ENCODE measurements around the gene LGALS9C.
"Not testable (repeated sequence)": the region's sequence is repeated elsewhere in the genome, so short reads cannot be mapped to it uniquely, and the experiment has no call there.

GRCh38 chr17:18470345-18470930 is 6.2 kb upstream of the LGALS9C start:
- not testable (repeated sequence) for TF ChIP-seq POLR2A (IDR thresholded peaks at IDR 0.05; ENCODE audit: low read depth, low read length); RFX5 (IDR thresholded peaks at IDR 0.05; ENCODE audit: low read depth, low read length); MAFK (IDR thresholded peaks at IDR 0.05; ENCODE audit: low read depth, low read length); RCOR1 (IDR thresholded peaks at IDR 0.05; ENCODE audit: insufficient replicate concordance, low read length); CTCF (conservative IDR thresholded peaks at IDR 0.05; ENCODE audit: low read depth, low read length); CEBPB (IDR thresholded peaks at IDR 0.05; ENCODE audit: low read depth, low read length); SMC3 (IDR thresholded peaks at IDR 0.05; ENCODE audit: low read depth, low read length)

Measured in IMR-90 (cell line).